Esophagus muscularis mucosa (tissue), 4 donors: ENCODE data around the gene IPPK.

Source experiments
- CTCF ChIP-seq, 3 experiments: fragments of 200-600 bp in 2 of 3; fragments of 450-650 bp in 1 of 3; sonication (generic) in 2 of 3; IDR thresholded peaks; one replicate each; pipeline ENCODE4 v1.5.1; 2017 to 2019; ENCODE audit warnings: antibody characterized with exemption in 3 of 3, mild to moderate bottlenecking in 2 of 3, moderate library complexity in 1 of 3
- EP300 ChIP-seq: sonication (generic); formaldehyde crosslinking; IDR thresholded peaks from one replicate; pipeline ENCODE4 v1.6.1; 2017; ENCODE audit warnings: antibody characterized with exemption
- POLR2A ChIP-seq: fragments of 450-650 bp; IDR thresholded peaks from one replicate; pipeline ENCODE4 v1.6.1; 2017; ENCODE audit warnings: antibody characterized with exemption, moderate library complexity, mild to moderate bottlenecking, low read depth

GRCh38 chr9:92639124-92639523 lies 30.8 kb downstream of the IPPK start:
- TF ChIP-seq CTCF (IDR thresholded peaks at IDR 0.05) (no peak), EP300 (no peak), POLR2A (no peak)
